ENCODE measurements around the gene PACSIN2.

DNA sequence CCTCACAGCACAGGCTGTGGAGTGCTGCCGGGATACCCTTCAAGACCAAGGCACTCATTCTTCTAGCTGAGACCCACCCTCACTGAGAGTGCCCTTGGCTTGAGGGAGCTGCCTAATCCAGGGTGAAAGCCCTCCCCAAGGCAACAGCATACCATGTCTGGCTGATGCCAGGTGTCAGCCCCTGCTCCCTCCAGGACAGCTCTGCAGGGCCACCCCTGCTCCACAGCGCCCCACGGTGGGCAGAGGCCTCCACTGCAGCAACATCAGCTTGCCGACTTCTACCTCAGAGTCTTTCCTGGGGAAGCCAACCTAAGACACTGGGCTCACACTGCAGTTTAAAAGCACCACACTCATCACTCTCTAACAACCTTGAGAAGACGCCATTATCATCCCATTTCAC lies 45.2 kb upstream of the PACSIN2 start:
- TF ChIP-seq HDGF (IDR thresholded peaks at IDR 0.05; ENCODE audit: borderline replicate concordance) = no peak
- TF ChIP-seq CTBP1 (IDR thresholded peaks at IDR 0.05; ENCODE audit: borderline replicate concordance) = no peak
- TF ChIP-seq L3MBTL2 (conservative IDR thresholded peaks at IDR 0.05) = no peak
- no peak for TF ChIP-seq SP1 (IDR thresholded peaks at IDR 0.05)
- no peak for TF ChIP-seq TARDBP (IDR thresholded peaks at IDR 0.05)

Data from HEK293T (cell line).